HG02885 (cell line): Measurements from ENCODE around the gene SDCCAG8.

Source experiments
- ATAC-seq: cut with Tn5 transposase; IDR thresholded peaks from one replicate; pipeline ENCODE4 v1.9.1; 2021; ENCODE audit warnings: mild to moderate bottlenecking; ENCODE audit not compliant: unreplicated experiment, poor library complexity

The SDCCAG8 gene

DNA sequence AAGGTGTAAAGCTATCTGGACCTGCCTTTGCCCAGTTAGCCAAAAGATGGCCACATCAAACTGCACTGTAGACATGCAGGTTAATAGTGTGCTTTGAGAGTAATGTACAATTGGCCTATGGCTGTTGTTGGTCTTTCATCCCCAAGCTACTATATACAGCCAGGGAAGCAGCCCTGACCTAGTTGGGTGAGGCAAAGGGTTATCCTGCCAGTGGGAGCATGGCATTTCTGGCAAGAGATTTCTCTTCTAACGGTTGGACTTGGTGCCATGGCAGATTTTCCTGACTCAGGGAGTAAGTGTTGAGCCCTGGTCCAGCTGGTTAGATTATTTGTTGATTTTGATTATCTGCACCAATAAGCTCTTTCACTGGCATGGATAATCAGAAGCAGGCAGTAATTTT, 119.8 kb downstream of the SDCCAG8 start:
- no peak for ATAC-seq

DNA sequence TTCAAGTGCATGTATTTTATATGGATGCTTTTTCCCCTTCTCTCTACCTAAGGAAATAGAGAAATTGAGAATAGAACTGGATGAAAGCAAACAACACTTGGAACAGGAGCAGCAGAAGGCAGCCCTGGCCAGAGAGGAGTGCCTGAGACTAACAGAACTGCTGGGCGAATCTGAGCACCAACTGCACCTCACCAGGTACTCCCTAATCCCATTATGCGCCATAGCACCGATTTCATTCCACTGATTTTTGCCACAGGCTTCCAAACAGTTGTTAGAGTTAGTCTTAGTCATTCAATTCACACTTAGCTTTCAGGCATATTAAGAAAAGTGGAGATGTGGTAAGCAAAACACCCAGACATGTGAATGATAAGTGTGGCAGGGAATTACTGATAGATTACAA, 122.8 kb downstream of the SDCCAG8 start:
- no peak for ATAC-seq

DNA sequence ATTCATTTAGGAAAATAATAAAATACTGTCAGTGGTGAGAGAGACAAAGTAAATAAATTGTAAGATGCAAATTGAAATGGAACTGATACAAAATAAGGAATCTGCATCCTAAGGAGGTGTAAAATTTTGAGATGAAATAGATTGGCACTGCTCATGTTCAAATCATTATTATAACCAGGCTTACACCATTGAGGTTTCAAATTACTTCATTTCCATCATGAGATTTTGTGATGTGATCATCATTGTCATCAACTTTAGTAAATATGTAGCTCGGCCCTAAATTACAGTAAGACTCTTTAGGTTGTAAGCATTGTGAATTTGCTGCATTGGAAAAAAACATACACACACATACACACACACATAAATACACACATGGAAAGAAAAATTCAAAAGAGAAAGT, 123.4 kb downstream of the SDCCAG8 start:
- ATAC-seq: no peak

DNA sequence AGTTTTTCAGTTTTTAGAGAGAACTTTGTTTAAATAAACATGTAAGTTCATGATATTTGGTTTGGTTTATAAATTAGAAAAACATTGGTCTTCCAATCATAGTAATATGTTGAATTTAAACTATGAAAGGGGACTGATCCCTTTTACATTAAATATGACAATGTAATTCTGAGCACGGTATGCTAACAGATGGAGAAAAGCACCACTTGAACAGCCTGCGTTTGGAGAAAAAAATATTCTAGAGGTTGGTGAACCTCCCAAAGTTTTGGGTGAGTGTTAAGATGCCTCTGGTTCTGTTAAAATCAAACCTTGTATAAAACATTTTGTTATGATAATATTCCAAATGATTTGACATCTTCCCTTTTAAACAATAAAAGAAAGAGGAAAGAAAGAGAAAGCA, 123.9 kb downstream of the SDCCAG8 start:
- ATAC-seq: no peak

DNA sequence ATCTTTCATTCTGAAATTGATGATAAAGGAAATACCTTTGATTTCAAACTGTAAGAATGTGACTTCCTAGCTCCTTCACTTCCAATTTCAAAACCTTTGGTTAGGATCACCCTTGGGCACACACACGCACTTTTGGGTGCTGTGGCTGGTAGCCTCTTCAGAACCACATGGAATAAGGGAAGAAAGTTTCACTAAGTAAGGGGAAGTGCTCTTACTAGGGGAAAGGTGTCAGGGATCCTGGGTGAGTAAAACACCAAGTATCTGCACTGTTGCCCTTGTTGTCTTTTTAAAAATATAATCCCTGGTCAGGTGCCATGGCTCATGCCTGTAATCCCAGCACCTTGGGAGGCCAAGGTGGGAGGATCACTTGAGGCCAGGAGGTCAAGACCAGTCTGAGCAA, 132.4 kb downstream of the SDCCAG8 start:
- no peak for ATAC-seq

DNA sequence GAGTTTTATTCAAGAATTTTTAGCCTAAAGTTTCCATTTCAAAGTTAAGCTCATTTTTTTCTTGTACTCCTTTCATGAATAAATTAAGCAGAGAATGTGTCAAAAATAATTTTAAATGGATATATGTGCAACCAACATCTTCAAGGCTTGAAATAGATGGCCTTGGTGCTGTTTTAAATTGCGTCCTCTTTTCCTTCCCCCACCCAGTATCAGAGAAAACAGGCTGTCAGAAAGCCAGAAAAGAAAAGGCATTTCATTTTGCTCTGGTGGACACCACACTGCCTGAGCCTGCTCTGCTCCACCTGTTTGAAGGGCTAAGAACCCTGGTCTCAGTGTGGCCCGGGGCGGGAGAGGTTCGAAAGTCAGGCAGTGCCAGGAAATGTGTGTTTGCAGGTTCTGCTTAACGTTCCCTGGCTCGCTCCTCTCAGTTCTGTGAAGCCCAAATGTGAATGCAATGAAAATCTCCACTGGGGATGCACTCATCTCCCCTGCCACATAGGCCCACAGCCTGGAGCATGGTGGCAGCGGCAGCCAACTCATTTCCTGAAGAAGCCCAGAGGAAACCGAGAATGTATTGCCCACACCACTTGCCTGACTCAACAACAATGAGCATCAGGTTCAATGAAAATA, 134.4 kb downstream of the SDCCAG8 start:
- ATAC-seq: no peak

DNA sequence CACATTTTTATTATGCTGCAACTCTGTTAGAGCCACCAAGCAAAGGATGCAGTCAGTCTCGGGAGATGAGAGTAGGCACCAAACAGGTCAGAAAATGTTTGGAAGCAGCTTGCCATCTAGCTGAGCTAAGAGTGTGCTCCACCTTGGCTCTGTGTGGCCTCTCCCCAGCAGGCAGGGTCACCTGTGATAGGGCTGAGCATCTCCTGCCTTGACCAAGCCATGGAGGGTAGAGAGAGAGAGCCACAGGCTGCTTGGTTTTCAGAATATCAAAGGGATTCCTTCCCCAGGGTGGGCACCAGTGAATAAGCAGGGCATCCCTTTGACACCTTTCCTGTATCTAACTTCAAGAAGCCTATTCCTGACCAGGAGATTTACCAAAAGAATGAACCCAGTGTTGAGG, 135.5 kb downstream of the SDCCAG8 start:
- ATAC-seq: no peak

DNA sequence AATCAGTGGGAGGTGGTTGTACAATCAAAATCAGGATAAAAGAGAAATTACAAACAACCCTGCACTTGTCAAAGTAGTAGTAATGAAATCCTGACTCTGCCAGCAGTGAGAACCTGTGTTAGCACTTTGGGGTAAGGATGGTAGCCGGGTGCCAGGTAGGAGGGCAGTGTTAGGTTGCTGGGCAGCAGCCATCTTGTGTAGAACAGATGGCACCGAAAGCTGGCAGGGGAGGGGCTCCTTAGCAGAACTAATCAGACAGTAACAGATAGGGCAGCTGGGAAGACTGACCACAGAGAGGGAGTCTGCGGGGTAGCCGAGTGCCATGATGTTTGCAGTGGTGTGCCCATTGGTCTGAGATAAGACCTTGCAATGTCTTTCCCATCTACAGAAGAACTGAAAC, 137.3 kb downstream of the SDCCAG8 start:
- no peak for ATAC-seq

DNA sequence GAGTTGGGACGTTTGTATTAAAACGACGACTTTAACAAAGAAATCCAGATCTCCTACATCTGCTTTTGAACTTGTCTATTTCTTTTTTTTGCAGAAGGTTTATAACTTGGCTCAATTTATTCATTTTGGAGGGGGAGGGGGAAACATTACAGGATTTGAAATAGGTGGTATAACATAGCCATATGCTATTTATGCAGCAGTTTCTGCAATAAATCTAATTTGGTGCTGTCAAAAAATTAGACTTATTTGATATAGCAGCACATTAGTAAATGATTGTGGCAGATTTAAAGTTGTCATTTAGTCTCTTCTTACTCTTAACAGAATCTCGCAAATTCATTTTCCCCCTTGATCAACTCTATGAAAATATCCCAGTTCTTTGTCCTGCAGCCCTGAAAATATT, 138.2 kb downstream of the SDCCAG8 start:
- ATAC-seq: no peak

DNA sequence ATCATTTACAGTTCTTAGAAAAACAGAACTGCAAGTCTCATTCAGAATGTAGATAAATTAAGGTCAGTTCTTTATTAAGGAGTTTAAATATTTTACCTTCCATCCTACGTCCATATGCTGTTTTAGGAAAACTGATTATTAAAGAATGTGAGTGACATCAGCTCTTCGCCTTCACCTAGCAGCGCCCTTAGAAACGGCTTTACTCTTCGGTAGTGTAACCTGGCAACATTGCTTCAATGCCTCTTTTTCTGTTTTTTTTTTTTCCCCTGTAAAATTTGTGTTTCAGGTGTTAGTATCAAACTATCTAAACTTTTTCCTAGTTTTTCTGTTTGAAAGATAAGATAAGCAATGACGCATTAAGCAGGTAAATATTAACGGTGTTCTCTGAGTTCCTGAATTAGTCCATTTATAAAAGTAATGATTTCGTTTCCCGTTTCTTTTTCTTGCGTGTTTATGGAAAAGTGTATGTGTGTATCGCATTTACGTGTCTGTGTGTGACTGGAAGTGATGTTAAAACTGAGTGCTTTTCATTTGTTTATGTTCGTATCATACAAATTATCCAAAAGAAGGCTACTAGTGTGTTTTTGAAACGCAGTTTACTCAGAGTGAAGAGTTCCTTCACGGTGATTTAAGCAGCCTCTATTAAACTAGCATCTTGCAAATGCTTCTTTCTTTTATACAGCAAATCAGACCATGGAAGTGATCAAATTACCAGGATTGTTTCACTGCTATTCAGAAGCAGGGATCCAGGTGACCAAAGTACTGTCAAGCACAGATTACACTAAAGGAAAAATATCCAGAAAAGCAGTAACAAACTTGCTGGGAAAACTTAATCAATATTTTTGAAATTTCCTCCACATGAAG, 139.0 kb downstream of the SDCCAG8 start:
- ATAC-seq: no peak

DNA sequence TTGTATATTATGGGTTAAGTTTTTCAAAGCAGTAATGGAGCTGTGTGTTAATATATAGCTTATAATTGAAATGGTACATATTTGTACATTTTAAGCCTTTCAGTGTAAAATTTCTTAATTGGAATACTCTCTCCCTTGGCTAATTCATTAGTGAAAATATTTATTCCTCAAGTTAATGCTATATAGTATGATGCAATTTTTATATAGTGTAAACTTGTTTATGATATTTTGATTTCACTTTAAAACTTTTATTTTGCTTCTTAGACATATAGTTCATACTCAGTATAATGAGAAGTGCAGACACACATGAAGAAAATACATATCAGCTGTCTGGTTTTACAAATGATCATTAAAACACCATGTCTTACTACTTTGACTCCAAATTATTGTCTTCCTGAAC, 140.6 kb downstream of the SDCCAG8 start:
- no peak for ATAC-seq

DNA sequence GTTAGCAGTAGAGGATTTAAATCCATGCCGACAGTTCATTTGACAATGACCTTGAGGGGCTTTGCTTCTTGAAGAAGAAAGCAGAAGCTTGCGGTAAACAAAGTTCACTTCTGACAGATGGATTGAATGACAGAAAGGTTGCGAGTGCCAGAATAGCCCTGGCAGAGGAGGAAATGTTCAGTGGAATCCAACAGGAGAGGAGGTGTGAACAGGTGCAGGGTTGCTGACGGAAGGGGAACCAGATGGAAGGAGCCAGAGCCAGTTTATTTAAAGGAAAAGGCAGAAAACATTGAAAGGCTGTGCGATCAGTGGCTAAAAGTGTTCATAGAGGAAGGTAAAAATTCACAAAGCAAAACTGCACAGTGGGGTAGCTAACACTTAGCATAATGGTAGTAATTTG, 141.0 kb downstream of the SDCCAG8 start:
- no peak for ATAC-seq

DNA sequence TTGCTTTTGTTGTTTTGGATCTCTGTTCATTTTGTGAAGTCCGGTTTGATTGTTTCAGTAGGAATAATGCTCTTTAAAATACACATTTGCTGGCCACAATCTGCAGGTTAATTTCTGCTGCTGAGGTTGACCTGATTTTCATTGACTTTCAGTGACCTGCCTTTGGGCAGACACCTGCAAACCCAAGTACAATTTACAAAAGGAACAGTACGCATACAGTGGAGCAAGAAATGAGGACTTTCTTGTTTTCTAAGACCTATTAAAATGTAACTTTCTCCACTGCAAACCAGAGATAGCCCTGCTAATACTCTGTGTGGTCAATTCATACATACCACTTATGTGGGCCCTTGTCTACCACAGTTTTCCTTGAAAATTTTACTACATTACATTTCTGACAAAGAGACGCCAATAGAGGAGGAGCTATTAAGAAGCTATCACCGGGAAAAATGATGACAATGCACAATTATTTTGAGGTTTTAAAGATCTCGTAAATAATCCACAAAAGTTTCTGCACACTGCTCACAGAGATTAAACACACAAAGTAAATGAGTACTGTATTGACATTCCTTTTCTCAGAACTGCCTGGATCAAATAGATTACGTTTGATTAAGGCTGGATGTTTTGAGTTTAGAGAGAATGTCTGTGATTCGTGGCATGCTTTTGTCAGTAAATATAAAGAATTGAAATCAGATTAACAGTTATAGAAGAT, 141.9 kb downstream of the SDCCAG8 start:
- ATAC-seq: no peak

DNA sequence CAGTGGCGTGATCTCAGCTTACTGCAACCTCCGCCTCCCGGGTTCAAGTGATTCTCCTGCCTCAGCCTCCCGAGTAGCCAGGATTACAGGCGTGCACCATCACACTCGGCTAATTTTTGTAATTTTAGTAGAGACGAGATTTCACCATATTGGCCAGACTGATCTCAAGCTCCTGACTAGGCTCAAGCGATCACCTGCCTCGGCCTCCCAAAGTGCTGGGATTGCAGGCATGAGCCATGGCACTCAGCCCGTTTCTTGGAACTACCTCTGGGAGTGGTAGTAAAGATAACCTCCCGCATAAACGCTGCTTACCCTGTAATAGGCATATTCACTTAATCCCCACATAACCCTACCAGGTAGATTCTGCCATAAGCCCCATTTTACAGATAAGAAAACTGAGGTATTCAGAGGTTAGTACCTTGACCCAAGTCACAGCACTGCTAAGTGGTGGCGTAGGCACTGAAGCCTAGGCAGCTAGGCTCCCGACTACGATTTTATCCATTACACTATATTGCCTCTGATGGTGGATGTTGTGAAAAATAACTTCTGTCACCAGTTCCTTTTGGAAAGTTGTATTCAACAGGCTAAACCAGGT, 143.8 kb downstream of the SDCCAG8 start:
- ATAC-seq: no peak

DNA sequence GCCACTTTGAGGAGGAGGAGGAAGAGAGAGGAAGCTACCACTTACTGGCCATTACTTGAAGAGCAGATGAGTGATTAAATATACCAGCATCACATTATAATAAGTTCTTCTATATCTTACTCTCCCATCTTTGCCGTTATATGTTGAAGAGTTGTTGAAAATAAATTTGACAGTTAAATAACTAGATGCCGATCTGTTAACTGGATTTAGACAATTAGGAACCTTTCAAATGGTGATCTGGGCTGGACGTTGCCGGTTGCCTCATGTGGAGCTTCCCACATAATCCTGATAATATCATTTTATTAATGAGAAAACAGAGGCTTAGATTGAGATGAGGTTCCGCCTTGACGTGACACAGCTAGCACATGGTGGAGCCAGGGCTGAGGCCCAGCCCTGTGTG, 147.0 kb downstream of the SDCCAG8 start:
- no peak for ATAC-seq

DNA sequence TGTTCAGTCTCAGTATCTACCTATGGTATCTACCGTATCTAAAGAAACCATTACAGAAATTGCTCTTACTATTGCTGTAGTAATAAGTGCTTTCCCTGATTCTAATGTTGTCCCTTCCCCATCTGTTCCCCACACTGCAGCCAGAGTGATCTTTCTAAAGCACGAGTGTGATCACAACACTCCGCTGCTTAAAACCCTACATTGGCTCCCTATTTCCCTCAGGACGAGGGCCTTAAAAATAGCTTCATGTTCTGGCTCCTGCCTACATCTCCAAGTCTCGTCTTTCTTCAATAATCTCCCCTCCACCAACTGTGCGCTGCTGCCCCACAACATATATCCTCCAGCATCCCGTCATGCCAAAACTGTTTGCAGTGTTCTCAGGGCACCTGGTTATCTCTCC, 150.6 kb downstream of the SDCCAG8 start:
- ATAC-seq: no peak

DNA sequence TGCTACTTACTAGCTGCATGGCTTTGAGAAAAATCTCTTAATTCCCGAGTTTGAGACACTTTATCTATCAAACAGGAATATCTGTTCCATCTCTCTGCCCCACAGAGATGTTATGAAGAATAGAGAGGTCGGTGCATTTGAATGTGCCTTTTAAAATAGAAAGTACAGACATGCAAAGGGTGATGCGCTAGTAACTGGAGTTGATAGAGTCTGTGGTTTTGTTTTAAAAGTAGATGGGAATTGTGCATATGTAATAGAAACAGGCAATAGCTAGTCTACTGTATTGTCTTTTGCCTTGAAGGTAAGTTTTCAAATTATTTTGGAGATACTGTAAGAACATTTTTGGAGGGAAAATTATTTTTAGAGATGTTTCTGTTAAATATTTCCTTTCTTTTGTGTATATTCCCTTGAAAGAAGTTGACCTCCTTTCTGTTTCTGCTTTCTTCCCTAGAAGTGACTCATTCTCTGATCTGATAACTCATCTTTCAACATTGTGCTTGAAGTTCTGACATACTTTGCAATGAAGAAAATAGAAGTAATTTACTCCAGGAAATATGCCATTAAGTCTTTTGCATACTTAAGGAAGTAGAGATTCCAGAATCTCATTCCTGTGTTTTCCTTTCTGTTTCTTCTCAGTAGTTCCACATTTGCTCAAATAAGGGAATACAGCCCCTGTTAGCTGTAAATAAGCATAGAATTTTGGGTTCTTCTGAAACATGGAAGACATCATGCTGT, 151.6 kb downstream of the SDCCAG8 start:
- ATAC-seq: no peak

DNA sequence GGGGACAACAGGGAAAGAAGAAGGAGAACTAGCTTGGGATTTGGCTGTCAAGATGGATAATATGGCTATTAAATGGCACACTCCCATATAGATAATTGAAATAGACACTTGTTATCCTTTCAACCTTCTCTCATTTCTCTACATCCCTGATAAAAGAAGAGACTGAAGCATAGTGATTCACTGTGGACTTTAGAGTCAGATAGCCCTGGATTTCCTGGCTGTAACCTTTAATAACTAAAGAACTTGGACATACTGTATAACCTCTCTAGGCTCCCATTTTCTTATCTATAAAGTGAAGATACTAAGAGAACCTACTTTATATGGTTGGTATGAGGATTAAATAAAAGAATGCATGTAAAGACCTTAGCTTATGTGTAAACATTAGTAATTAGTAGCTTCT, 152.6 kb downstream of the SDCCAG8 start:
- no peak for ATAC-seq

DNA sequence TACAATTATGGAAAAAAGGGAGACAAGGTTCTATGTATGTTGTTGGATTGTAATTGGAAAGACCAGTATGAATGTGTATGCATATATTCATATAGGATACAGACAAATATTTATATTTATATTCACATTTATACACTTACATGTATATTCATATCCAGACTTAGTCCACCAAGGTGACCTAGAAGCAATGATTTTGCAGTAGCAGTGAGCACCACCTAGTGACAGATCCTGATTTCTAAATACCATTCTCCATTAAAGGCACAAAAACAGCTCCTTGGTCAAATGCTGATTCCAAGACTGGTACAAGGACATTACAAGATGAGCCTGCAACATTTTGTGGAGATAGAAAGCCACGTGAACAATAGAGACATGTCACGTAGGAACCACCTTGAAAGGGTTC, 153.4 kb downstream of the SDCCAG8 start:
- peak; percentile 41 for ATAC-seq

DNA sequence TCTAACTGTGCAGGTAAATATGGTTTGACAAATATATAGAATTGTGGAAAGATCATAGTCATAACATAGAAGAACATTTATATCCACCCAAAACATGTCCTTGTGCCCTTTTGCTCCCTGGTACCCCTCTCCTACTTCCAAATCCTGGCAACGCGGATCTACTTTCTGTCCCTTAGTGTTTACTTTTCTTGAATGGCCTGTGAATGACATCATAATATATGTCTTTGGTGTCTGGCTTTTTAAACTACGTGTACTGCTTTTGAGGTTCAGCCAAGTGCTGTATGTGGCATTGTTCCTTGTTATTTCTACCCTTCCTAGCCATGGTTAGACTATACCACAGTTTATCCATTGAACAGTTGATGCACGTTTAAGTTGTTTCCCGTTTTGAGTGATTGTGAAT, 155.6 kb downstream of the SDCCAG8 start:
- no peak for ATAC-seq
